SU-DHL-6 (cell line): Measurements from ENCODE around the gene CLVS2.

Experiments used
- CTCF ChIP-seq: fragments of 200-600 bp; sonication (generic); IDR thresholded peaks from one replicate; pipeline ENCODE4 v1.5.1; 2017; ENCODE audit warnings: antibody characterized with exemption, mild to moderate bottlenecking, low read length, moderate library complexity; ENCODE audit not compliant: insufficient read depth, poor library complexity, severe bottlenecking
- EZH2phosphoT487 ChIP-seq: fragments of 200-600 bp; sonication (generic), shearing (Covaris generic); conservative IDR thresholded peaks from 2 replicates; pipeline ENCODE4 v1.6.1; 2018; ENCODE audit warnings: mild to moderate bottlenecking, antibody characterized with exemption, low read length, moderate library complexity, mixed read lengths

- TF ChIP-seq CTCF (no peak), EZH2phosphoT487 (no peak)
Observed at GRCh38 chr6:123001540-123001939, 5.5 kb downstream of the CLVS2 start.
